H7 (cell line): ENCODE measurements around the gene SUSD1. TPM values are rescaled to one million over a fixed set of nuclear protein-coding genes. Genes with fewer than 3 reads are reported as not detected.
"Not testable (repeated sequence)": the region's sequence is repeated elsewhere in the genome, so short reads cannot be mapped to it uniquely, and the experiment has no call there.

Experiments used
- DNase-seq: peaks from one replicate; pipeline ENCODE4 v3.0.0; 2012
- H3K27me3 ChIP-seq: 2 replicates; pipeline ENCODE4 v1.6.0; 2011; ENCODE audit warnings: mild to moderate bottlenecking, low read length; ENCODE audit not compliant: control insufficient read depth, insufficient read depth
- H3K36me3 ChIP-seq: replicated peaks from 2 replicates; pipeline ENCODE4 v1.5.1; 2011; ENCODE audit warnings: low read length; ENCODE audit not compliant: control insufficient read depth, insufficient read depth
- H3K4me3 ChIP-seq: 2 replicates; pipeline ENCODE4 v1.5.1; 2011; ENCODE audit warnings: low read depth, mild to moderate bottlenecking, control low read depth, low read length, moderate library complexity; ENCODE audit not compliant: insufficient read depth
- total RNA-seq: library from RNA; depleted of rRNA; stranded (reverse); fragments of >200 nt; shearing (Covaris generic); gene quantifications from 2 replicates; pipeline ENCODE4 v1.2.3, GENCODE V29; 2014; rRNA removed

Gene SUSD1
- total RNA-seq = 3.0 and 3.5 TPM in 2 replicates

GRCh38 chr9:112174965-112175795 is at the start of gene SUSD1:
SUSD1 (minus strand) TSS chr9:112175297; CDS start chr9:112175235, 62 bp downstream.
- DNase-seq = peak; percentile 84
- H3K4me3 ChIP-seq = peak within 1 kb of the TSS; percentile 63
- H3K27me3 ChIP-seq = peaks cover 17% of the 10 kb centered on the region
- H3K36me3 ChIP-seq = no peaks in the 10 kb centered on the region

GRCh38 chr9:112224401-112225289 is 49.5 kb upstream of the SUSD1 start:
- no peaks in the 10 kb centered on the region for H3K27me3 ChIP-seq
- no peak overlapping the region for H3K4me3 ChIP-seq
- peaks cover 6% of the 10 kb centered on the region for H3K36me3 ChIP-seq
- no peak for DNase-seq

- Histone ChIP-seq H3K27me3 (no peaks in the 10 kb centered on the region), H3K36me3 (no peaks in the 10 kb centered on the region), H3K4me3 (no peak overlapping the region)
- no peak for DNase-seq
Observed at GRCh38 chr9:112218908-112219307, 43.8 kb upstream of the SUSD1 start.

- Histone ChIP-seq H3K27me3 (no peaks in the 10 kb centered on the region), H3K4me3 (no peak overlapping the region), H3K36me3 (peaks cover 1% of the 10 kb centered on the region; the same call in 1 of the 2 replicates)
- DNase-seq = no peak
Observed at GRCh38 chr9:112212926-112213325, 37.8 kb upstream of the SUSD1 start.

- H3K36me3 ChIP-seq = peaks cover 1% of the 10 kb centered on the region; the same call in 1 of the 2 replicates
- DNase-seq = no peak
- no peaks in the 10 kb centered on the region for H3K27me3 ChIP-seq
- H3K4me3 ChIP-seq = no peak overlapping the region
Observed at GRCh38 chr9:112207451-112207850, 32.4 kb upstream of the SUSD1 start.

GRCh38 chr9:112203536-112203935 is 28.4 kb upstream of the SUSD1 start:
- no peak for DNase-seq
- Histone ChIP-seq H3K27me3 (no peaks in the 10 kb centered on the region), H3K4me3 (no peak overlapping the region), H3K36me3 (no peaks in the 10 kb centered on the region)

GRCh38 chr9:112200711-112201110 is 25.6 kb upstream of the SUSD1 start:
- no peaks in the 10 kb centered on the region for H3K27me3 ChIP-seq
- H3K36me3 ChIP-seq = no peaks in the 10 kb centered on the region
- DNase-seq = no peak
- H3K4me3 ChIP-seq = no peak overlapping the region

- Histone ChIP-seq H3K36me3 (no peaks in the 10 kb centered on the region), H3K4me3 (no peak overlapping the region), H3K27me3 (no peaks in the 10 kb centered on the region)
- DNase-seq = no peak
Observed at GRCh38 chr9:112198646-112199045, 23.5 kb upstream of the SUSD1 start.

- no peak for DNase-seq
- Histone ChIP-seq H3K36me3 (no peaks in the 10 kb centered on the region), H3K4me3 (no peak overlapping the region), H3K27me3 (no peaks in the 10 kb centered on the region)
Observed at GRCh38 chr9:112194969-112195431, 19.9 kb upstream of the SUSD1 start.

- H3K27me3 ChIP-seq = no peaks in the 10 kb centered on the region
- H3K36me3 ChIP-seq = no peaks in the 10 kb centered on the region
- no peak overlapping the region for H3K4me3 ChIP-seq
- DNase-seq = no peak
Observed at GRCh38 chr9:112193572-112194288, 18.6 kb upstream of the SUSD1 start.

- H3K36me3 ChIP-seq, H3K4me3 ChIP-seq, H3K27me3 ChIP-seq, DNase-seq: not testable (repeated sequence)
Observed at GRCh38 chr9:112190320-112190719, 15.2 kb upstream of the SUSD1 start.

GRCh38 chr9:112188884-112189283 is 13.8 kb upstream of the SUSD1 start:
- no peaks in the 10 kb centered on the region for H3K27me3 ChIP-seq
- no peak overlapping the region for H3K4me3 ChIP-seq
- no peaks in the 10 kb centered on the region for H3K36me3 ChIP-seq
- DNase-seq = no peak

- Histone ChIP-seq H3K27me3 (no peaks in the 10 kb centered on the region), H3K4me3 (no peak overlapping the region), H3K36me3 (no peaks in the 10 kb centered on the region)
- DNase-seq = no peak
Observed at GRCh38 chr9:112187404-112187803, 12.3 kb upstream of the SUSD1 start.

GRCh38 chr9:112186695-112187094 is 11.6 kb upstream of the SUSD1 start:
- Histone ChIP-seq H3K36me3 (no peaks in the 10 kb centered on the region), H3K4me3 (no peak overlapping the region), H3K27me3 (no peaks in the 10 kb centered on the region)
- no peak for DNase-seq
